K562 (cell line): Measurements from ENCODE around the gene MFSD6. TPM values are rescaled to one million over a fixed set of nuclear protein-coding genes. Genes with fewer than 3 reads are reported as not detected.

ENCODE experiments used
- ATAC-seq: fragments of 200-7000 bp; cut with Tn5 transposase; 3 replicates; pipeline ENCODE4 v1.9.1; 2020; ENCODE audit warnings: moderate library complexity
- BruUV-seq: library from RNA; stranded (reverse); fragments of 400-500 nt; replicated peaks from 2 replicates; lab custom pipeline; 2021; lab: Mats Ljungman, UMichigan
- CTCF ChIA-PET: fragments of 300-600 bp; formaldehyde crosslinking; extraction: SDS; loops from one replicate; lab custom pipeline; 2021; ENCODE audit warnings: low intra/inter-chr PET ratio; lab: Yijun Ruan, JAX
- POLR2A ChIA-PET: fragments of 300-600, 350-650 bp; sonication (Branson Sonifier 250); formaldehyde crosslinking; extraction: SDS; loops from one replicate; lab custom pipeline; 2021; ENCODE audit warnings: antibody characterized with exemption, inconsistent platforms; lab: Yijun Ruan, JAX
- DNase-seq, 4 experiments: peaks; one replicate each; pipeline versions ENCODE4 v3.0.0 to v3.0.0-alpha.2; 2011 to 2018; ENCODE audit warnings: low spot score in 3 of 4, mixed read lengths in 3 of 4; ENCODE audit errors: extremely low read depth in 1 of 4
- FAIRE-seq: peaks from 2 replicates; lab custom pipeline; 2011; peaks lifted over from hg19 to GRCh38; lab: Jason Lieb, UNC
- H2AFZ ChIP-seq: 2 replicates; pipeline ENCODE4 v1.6.0; 2011; ENCODE audit warnings: low read depth, low read length, control low read depth, inconsistent platforms
- H3K27ac ChIP-seq: fragments of 200-600 bp; 3 replicates; pipeline ENCODE4 v1.8.0; 2011; ENCODE audit warnings: low read depth, mild to moderate bottlenecking, control low read depth, inconsistent platforms, low read length, moderate library complexity, mixed read lengths; ENCODE audit errors: extremely low read depth
- H3K27me3 ChIP-seq, 2 experiments: fragments of 300-600 bp in 1 of 2; 2 replicates in 1 of 2; 3 replicates in 1 of 2; pipeline versions ENCODE4 v1.6.0 to v1.8.0; 2011; ENCODE audit warnings: inconsistent platforms in 2 of 2, low read length in 2 of 2, mild to moderate bottlenecking in 1 of 2, mixed read lengths in 1 of 2, moderate library complexity in 1 of 2; ENCODE audit not compliant: control insufficient read depth in 2 of 2, insufficient read depth in 2 of 2
- H3K36me3 ChIP-seq: fragments of 300-600 bp; 3 replicates; pipeline ENCODE4 v1.8.0; 2011; ENCODE audit warnings: mild to moderate bottlenecking, low read length, inconsistent platforms; ENCODE audit not compliant: control insufficient read depth, insufficient read depth
- H3K4me1 ChIP-seq, 2 experiments: fragments of 200-600 bp in 1 of 2; replicated peaks in 1 of 2; 2 replicates in 1 of 2; 3 replicates in 1 of 2; pipeline versions ENCODE4 v1.5.1 to v1.8.0; 2011; ENCODE audit warnings: inconsistent platforms in 2 of 2, low read length in 2 of 2, mild to moderate bottlenecking in 1 of 2, mixed read lengths in 1 of 2, moderate library complexity in 1 of 2; ENCODE audit not compliant: control insufficient read depth in 2 of 2, insufficient read depth in 2 of 2
- H3K4me2 ChIP-seq: 2 replicates; pipeline ENCODE4 v1.6.1; 2011; ENCODE audit warnings: low read length, control low read depth, inconsistent platforms, mixed read lengths; ENCODE audit not compliant: insufficient read depth
- H3K4me3 ChIP-seq: fragments of 200-600 bp; sonication (generic), shearing (Covaris generic); 2 replicates; pipeline ENCODE4 v1.5.1; 2016; ENCODE audit warnings: control low read depth, inconsistent platforms
- H3K79me2 ChIP-seq: fragments of 200-600 bp; 3 replicates; pipeline ENCODE4 v1.8.0; 2011; ENCODE audit warnings: low read length, inconsistent platforms; ENCODE audit not compliant: control insufficient read depth, insufficient read depth
- H3K9ac ChIP-seq, 2 experiments: 2 replicates each; pipeline versions ENCODE4 v1.6.0 to v1.6.1; 2011; ENCODE audit warnings: low read depth in 2 of 2, low read length in 2 of 2, control low read depth in 1 of 2, inconsistent platforms in 1 of 2, mild to moderate bottlenecking in 1 of 2, mixed read lengths in 1 of 2; ENCODE audit not compliant: insufficient read depth in 1 of 2
- H3K9me1 ChIP-seq: one replicate; pipeline ENCODE4 v1.6.0; 2011; ENCODE audit warnings: inconsistent platforms, mild to moderate bottlenecking, low read length, moderate library complexity; ENCODE audit not compliant: control insufficient read depth, insufficient read depth
- H3K9me3 ChIP-seq: replicated peaks from 2 replicates; pipeline ENCODE4 v1.5.1; 2011; ENCODE audit warnings: low read depth, low read length, inconsistent platforms; ENCODE audit not compliant: control insufficient read depth, insufficient read depth
- H4K20me1 ChIP-seq: replicated peaks from 2 replicates; pipeline ENCODE4 v1.6.1; 2011; ENCODE audit warnings: low read length, inconsistent platforms, mixed read lengths; ENCODE audit not compliant: control insufficient read depth, insufficient read depth
- BRF2 ChIP-seq: IDR thresholded peaks from 3 replicates; pipeline ENCODE4 v1.6.1; 2011; ENCODE audit warnings: borderline replicate concordance, mild to moderate bottlenecking; ENCODE audit not compliant: insufficient read length, insufficient read depth
- CBFA2T2 ChIP-seq: fragments of 450-650 bp; conservative IDR thresholded peaks from 2 replicates; pipeline ENCODE4 v1.6.1; 2017; ENCODE audit warnings: mild to moderate bottlenecking
- FOXK1 ChIP-seq: sonication (generic); formaldehyde crosslinking; IDR thresholded peaks from 2 replicates; pipeline ENCODE4 v1.8.0; 2022; ENCODE audit warnings: missing genetic modification reagents, mild to moderate bottlenecking, borderline replicate concordance
- MYC ChIP-seq, 2 experiments: fragments of 250-450 bp in 1 of 2; sonication (Bioruptor Pico) in 1 of 2; IDR thresholded peaks; 2 replicates each; pipeline versions ENCODE4 v1.5.1 to v1.6.1; 2012 to 2021; ENCODE audit warnings: low read depth in 2 of 2, borderline replicate concordance in 1 of 2, improper control_type of control experiment in 1 of 2, low read length in 1 of 2, mild to moderate bottlenecking in 1 of 2, moderate library complexity in 1 of 2
- NFE2 ChIP-seq: IDR thresholded peaks from 2 replicates; pipeline ENCODE4 v1.6.1; 2014; ENCODE audit warnings: antibody characterized with exemption, low read depth
- PRDM10 ChIP-seq: fragments of 450-650 bp; IDR thresholded peaks from 2 replicates; pipeline ENCODE4 v1.6.1; 2018; ENCODE audit not compliant: partially characterized antibody
- RBM39 ChIP-seq: fragments of 200-400 bp; formaldehyde crosslinking; optimal IDR thresholded peaks from 2 replicates; pipeline ENCODE3; 2018; ENCODE audit warnings: low read depth, low read length
- SIN3B ChIP-seq: fragments of 450-650 bp; IDR thresholded peaks from 2 replicates; pipeline ENCODE4 v1.6.1; 2017; ENCODE audit warnings: low read depth, mild to moderate bottlenecking, moderate library complexity
- ZBTB2 ChIP-seq: fragments of 450-650 bp; IDR thresholded peaks from 2 replicates; pipeline ENCODE4 v1.6.1; 2016; ENCODE audit warnings: antibody characterized with exemption
- ZFP36 ChIP-seq: fragments of 150-350 bp; IDR thresholded peaks from 2 replicates; pipeline ENCODE4 v1.6.1; 2018; ENCODE audit warnings: low read length, low read depth; ENCODE audit not compliant: partially characterized antibody
- ZNF12 ChIP-seq: sonication (generic); formaldehyde crosslinking; IDR thresholded peaks from 2 replicates; pipeline ENCODE4 v1.4.0; 2020; ENCODE audit warnings: mild to moderate bottlenecking, missing genetic modification reagents
- ZNF449 ChIP-seq: fragments of 250-450 bp; sonication (Bioruptor Pico); IDR thresholded peaks from 2 replicates; pipeline ENCODE4 v1.8.0; 2022; ENCODE audit warnings: moderate library complexity, mild to moderate bottlenecking, inconsistent platforms
- ZNF583 ChIP-seq: fragments of 250-450 bp; sonication (Bioruptor Pico); IDR thresholded peaks from 2 replicates; pipeline ENCODE4 v1.4.0; 2020
- WGBS: fragments of 100-300 bp; shearing (Covaris generic); methylation state at CpG from one replicate; pipeline ENCODE4 v1.1.6; 2016; ENCODE audit warnings: low coverage, mixed read lengths; ENCODE audit not compliant: insufficient coverage; ENCODE audit errors: missing lambda C conversion rate; 5-methylcytosine and 5-hydroxymethylcytosine counted together
- in situ Hi-C: fragments of 300-500 bp; cut with MboI; formaldehyde crosslinking; loops from 4 replicates; pipeline ENCODE4 v1.15.0; 2018; ENCODE audit warnings: inconsistent platforms, mixed read lengths
- intact Hi-C: fragments of 100-400 bp; cut with micrococcal nuclease; formaldehyde crosslinking; loops from 2 replicates; pipeline ENCODE4 v1.14.2; 2022
- polyA plus RNA-seq, 8 experiments: library from polyadenylated mRNA; depleted of rRNA in 4 of 8; stranded (reverse) in 5 of 8; unstranded in 3 of 8; fragments of >200 nt; fragmentation: Nextera tagmentation in 2 of 8; fragmentation: Illumina TruSeq in 1 of 8; extraction: Ambion mirVana in 2 of 8; extraction: Trizol in 1 of 8; gene quantifications; 2 replicates each; pipeline versions ENCODE4 v1.2.1 to v1.2.3, GENCODE V29; 2011 to 2014; ENCODE audit warnings: inconsistent platforms in 1 of 8, missing spikeins in 1 of 8
- total RNA-seq, 7 experiments: library from RNA; depleted of rRNA in 6 of 7; stranded (reverse); fragments of >200 nt in 6 of 7; fragmentation: Illumina TruSeq in 2 of 7; extraction: Trizol in 2 of 7; gene quantifications; 2 replicates each; pipeline versions ENCODE4 v1.2.1 to v1.2.3, GENCODE V29; 2011 to 2021; ENCODE audit warnings: low replicate concordance in 1 of 7

The MFSD6 gene
- total and polyA plus RNA-seq, 9 of the 15 experiments (the other 6 are each of a cell fraction or from before 2014, with no cell fraction given) = 1.1 to 7.9 (median 4.4) TPM

GRCh38 chr2:190449925-190450324, 41.8 kb downstream of the MFSD6 start:
- Histone ChIP-seq H3K9me1 (no peaks in the 10 kb centered on the region), H3K9ac (no peak overlapping the region), H2AFZ (no peak overlapping the region), H3K27me3 (no peaks in the 10 kb centered on the region), H3K4me1 (peaks cover 0 to 5% of the 10 kb centered on the region in 2 experiments; a peak in 3 of 5 replicates), H3K36me3 (no peaks in the 10 kb centered on the region; the same call in 2 of the 3 replicates), H3K4me3 (no peak overlapping the region), H3K27ac (no peak overlapping the region), H3K79me2 (no peaks in the 10 kb centered on the region; the same call in 2 of the 3 replicates), H3K4me2 (no peak overlapping the region), H4K20me1 (no peaks in the 10 kb centered on the region), H3K9me3 (no peaks in the 10 kb centered on the region)
- in situ Hi-C loops (no loop called here), intact Hi-C loops (no loop called here)
- 92% methylated on average over 2 of the region's 3 CpGs for WGBS
- BruUV-seq = no TSS peak
- ATAC-seq (no peak), FAIRE-seq (no peak), DNase-seq (no peak)
- CTCF ChIA-PET = no interaction called here
- TF ChIP-seq CBFA2T2 = no peak
- no peak for TF ChIP-seq FOXK1 (CRISPR knock-in tag)
- no peak for TF ChIP-seq RBM39
- TF ChIP-seq NFE2 = no peak
- TF ChIP-seq PRDM10 = no peak
- no peak for TF ChIP-seq ZNF583 (CRISPR knock-in tag)
- TF ChIP-seq ZFP36 = no peak
- TF ChIP-seq ZBTB2 = no peak
- no peak for TF ChIP-seq SIN3B
- TF ChIP-seq ZNF449 (CRISPR knock-in tag) = no peak
- TF ChIP-seq MYC (IDR thresholded peaks at IDR 0.05; ENCODE audit: low read depth, low read length) = no peak
- TF ChIP-seq MYC (CRISPR knock-in tag; IDR thresholded peaks at IDR 0.05; ENCODE audit: borderline replicate concordance, low read depth) = no peak
- TF ChIP-seq BRF2 = no peak
- no peak for TF ChIP-seq ZNF12 (CRISPR knock-in tag)
- POLR2A ChIA-PET = no interaction called here
